ENCODE results near the gene CAPS2.

The CAPS2 gene

DNA sequence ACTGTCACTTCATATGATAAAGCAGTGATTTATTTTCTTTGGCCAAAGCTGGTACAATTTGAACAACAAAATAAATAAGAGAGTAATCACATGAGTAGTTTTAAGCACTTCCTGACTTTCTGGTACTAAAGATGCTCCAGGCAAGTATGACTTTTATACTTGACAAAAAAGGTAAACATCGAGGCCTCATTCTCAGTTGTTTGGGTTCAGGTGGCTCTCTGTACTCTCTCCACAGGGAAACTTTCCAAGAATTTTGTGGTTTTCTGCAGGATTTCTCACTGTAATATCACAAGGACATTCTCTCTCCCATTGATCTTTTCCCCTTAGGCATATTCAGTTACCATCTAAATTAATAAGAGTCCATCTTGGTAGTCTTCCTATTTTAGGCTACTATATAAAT is 93.9 kb downstream of the CAPS2 start:
- DNase-seq (ENCODE audit: extremely low read depth, insufficient read length): no peak
- H3K27me3 ChIP-seq (replicated peaks; ENCODE audit: control insufficient read depth, insufficient read depth, low read length): no peaks in the 10 kb centered on the region
- H3K36me3 ChIP-seq (ENCODE audit: control insufficient read depth, insufficient read depth, low read length): no peaks in the 10 kb centered on the region
- TF ChIP-seq, protein P1, sequence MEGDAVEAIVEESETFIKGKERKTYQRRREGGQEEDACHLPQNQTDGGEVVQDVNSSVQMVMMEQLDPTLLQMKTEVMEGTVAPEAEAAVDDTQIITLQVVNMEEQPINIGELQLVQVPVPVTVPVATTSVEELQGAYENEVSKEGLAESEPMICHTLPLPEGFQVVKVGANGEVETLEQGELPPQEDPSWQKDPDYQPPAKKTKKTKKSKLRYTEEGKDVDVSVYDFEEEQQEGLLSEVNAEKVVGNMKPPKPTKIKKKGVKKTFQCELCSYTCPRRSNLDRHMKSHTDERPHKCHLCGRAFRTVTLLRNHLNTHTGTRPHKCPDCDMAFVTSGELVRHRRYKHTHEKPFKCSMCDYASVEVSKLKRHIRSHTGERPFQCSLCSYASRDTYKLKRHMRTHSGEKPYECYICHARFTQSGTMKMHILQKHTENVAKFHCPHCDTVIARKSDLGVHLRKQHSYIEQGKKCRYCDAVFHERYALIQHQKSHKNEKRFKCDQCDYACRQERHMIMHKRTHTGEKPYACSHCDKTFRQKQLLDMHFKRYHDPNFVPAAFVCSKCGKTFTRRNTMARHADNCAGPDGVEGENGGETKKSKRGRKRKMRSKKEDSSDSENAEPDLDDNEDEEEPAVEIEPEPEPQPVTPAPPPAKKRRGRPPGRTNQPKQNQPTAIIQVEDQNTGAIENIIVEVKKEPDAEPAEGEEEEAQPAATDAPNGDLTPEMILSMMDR (IDR thresholded peaks at IDR 0.05; ENCODE audit: insufficient read depth, low read length, poor library complexity, severe bottlenecking): no peak
- H3K4me3 ChIP-seq (replicated peaks; ENCODE audit: low read depth, low read length): no peak overlapping the region

GRCh38 chr12:75227132-75227531 is 103.0 kb downstream of the CAPS2 start:
- TF ChIP-seq, protein P1 (IDR thresholded peaks at IDR 0.05; ENCODE audit: insufficient read depth, low read length, poor library complexity, severe bottlenecking): no peak
- H3K27me3 ChIP-seq (replicated peaks; ENCODE audit: control insufficient read depth, insufficient read depth, low read length): no peaks in the 10 kb centered on the region
- no peak for DNase-seq (ENCODE audit: extremely low read depth, insufficient read length)
- H3K4me3 ChIP-seq (replicated peaks; ENCODE audit: low read depth, low read length): no peak overlapping the region
- H3K36me3 ChIP-seq (ENCODE audit: control insufficient read depth, insufficient read depth, low read length): no peaks in the 10 kb centered on the region

Measured in GM06990 (cell line).